ENCODE measurements around the gene CAPN6. TPM values are rescaled to one million over a fixed set of nuclear protein-coding genes. Genes with fewer than 3 reads are reported as not detected.

CAPN6 gene, protein sequence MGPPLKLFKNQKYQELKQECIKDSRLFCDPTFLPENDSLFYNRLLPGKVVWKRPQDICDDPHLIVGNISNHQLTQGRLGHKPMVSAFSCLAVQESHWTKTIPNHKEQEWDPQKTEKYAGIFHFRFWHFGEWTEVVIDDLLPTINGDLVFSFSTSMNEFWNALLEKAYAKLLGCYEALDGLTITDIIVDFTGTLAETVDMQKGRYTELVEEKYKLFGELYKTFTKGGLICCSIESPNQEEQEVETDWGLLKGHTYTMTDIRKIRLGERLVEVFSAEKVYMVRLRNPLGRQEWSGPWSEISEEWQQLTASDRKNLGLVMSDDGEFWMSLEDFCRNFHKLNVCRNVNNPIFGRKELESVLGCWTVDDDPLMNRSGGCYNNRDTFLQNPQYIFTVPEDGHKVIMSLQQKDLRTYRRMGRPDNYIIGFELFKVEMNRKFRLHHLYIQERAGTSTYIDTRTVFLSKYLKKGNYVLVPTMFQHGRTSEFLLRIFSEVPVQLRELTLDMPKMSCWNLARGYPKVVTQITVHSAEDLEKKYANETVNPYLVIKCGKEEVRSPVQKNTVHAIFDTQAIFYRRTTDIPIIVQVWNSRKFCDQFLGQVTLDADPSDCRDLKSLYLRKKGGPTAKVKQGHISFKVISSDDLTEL
- total RNA-seq, result 38.8 TPM

DNA sequence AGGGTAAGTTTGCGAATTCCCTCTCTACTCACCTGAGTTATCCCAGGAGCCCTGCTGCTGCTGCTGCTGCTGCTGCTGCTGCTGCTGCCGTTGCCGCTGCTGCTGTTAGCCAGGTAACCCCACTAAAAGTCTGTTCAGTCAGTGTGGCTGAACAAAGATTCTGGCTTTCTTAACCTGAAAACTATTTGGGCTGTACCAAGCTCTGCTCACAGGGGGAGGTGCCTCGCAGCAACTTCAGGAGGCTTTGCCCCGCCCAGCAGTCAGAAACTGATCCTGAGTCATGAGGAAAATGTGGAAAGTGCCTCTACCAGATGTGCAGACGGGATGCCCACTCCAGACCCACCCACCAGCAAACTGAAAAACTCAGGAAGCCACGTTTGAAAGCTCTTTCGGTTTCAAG lies at the start of gene CAPN6:
Gene CAPN6, minus strand, starts transcription at position 145 of the 400 bp plus-strand sequence. CDS start 6,547 bp downstream, outside the sequence.

Other genes starting within 250 kb of the CAPN6 start
- gene PAK3, start 174.3 kb downstream of the CAPN6 start, total RNA-seq, result 4.3 TPM
- gene DCX, start 141.7 kb upstream of the CAPN6 start, total RNA-seq, result 2.7 TPM
- 1.3 TPM for gene SERTM2, start 241.2 kb upstream of the CAPN6 start, total RNA-seq

Data from metanephros (tissue), 1 donor.